Ishikawa (cell line): ENCODE results near the gene LEO1.

Experiments
- CEBPB ChIP-seq: IDR thresholded peaks from 2 replicates; pipeline ENCODE4 v1.6.1; 2012
- EGR1 ChIP-seq: IDR thresholded peaks from 2 replicates; pipeline ENCODE4 v1.6.1; 2012
- EP300 ChIP-seq: IDR thresholded peaks from 2 replicates; pipeline ENCODE4 v1.6.1; 2012; ENCODE audit warnings: borderline replicate concordance
- MAX ChIP-seq: IDR thresholded peaks from 2 replicates; pipeline ENCODE4 v1.6.1; 2012
- RAD21 ChIP-seq: IDR thresholded peaks from 2 replicates; pipeline ENCODE4 v1.6.1; 2012; ENCODE audit warnings: low read depth
- REST ChIP-seq: IDR thresholded peaks from 2 replicates; pipeline ENCODE4 v1.6.1; 2012; ENCODE audit warnings: low read depth, mild to moderate bottlenecking
- TAF1 ChIP-seq: IDR thresholded peaks from 2 replicates; pipeline ENCODE4 v1.6.1; 2012; ENCODE audit warnings: low read depth, mild to moderate bottlenecking
- USF1 ChIP-seq: IDR thresholded peaks from 2 replicates; pipeline ENCODE4 v1.6.1; 2012

- TF ChIP-seq EGR1: no peak
- TF ChIP-seq TAF1: no peak
- no peak for TF ChIP-seq EP300
- no peak for TF ChIP-seq REST
- no peak for TF ChIP-seq USF1
- no peak for TF ChIP-seq RAD21
- no peak for TF ChIP-seq CEBPB
- no peak for TF ChIP-seq MAX
Measured at GRCh38 chr15:52003710-52004109, 32.1 kb upstream of the LEO1 start.
